Measurements from ENCODE around the gene SMAGP. TPM values are rescaled to one million over a fixed set of nuclear protein-coding genes. Genes with fewer than 3 reads are reported as not detected.

Gene SMAGP, protein sequence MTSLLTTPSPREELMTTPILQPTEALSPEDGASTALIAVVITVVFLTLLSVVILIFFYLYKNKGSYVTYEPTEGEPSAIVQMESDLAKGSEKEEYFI
- total RNA-seq = 36.0 and 40.8 TPM in 2 replicates

GRCh38 chr12:51270067-51270950, at the start of gene SMAGP:
SMAGP (minus strand) TSS chr12:51270415; CDS start chr12:51269278, 1,137 bp downstream.

GRCh38 chr12:51238510-51239334, 31.5 kb downstream of the SMAGP start, which contains the start of gene DAZAP2:
DAZAP2 (plus strand) TSS chr12:51238826; CDS start chr12:51238908, 82 bp downstream.

DNA sequence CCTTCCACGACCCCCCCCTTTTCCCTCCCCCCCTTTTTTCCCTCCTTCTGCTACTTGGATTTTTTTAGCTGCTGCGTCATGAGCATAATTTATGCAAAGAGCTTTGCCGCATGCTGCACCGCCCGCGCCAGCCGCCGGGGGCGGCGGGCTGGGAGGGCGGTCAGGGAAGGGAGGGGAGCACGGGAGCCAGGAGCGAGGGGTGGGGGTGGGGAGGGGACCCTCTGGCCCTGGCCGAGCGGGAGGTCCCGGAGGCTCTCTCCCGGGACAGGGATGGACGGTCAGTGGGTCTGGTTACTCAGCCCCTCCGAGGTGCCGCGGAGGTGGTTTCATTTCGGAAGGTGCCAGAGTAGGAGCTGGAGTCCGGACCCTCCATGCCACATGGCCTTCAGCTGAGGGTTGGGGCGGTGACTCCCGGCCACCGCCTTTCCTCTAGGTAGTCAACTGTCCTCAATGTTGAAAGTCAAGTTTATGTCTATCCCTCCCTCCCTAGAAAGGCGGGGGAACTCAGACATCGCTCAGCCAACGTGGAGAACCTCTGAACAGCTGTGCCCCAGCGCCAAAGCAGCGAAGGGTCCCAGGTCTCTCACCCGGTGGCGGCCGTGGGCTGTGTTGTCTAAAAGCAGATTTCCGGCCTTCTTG, 52.1 kb downstream of the SMAGP start, which contains the start of gene POU6F1:
Gene POU6F1, minus strand, starts transcription at position 95 of the 639 bp plus-strand sequence. CDS start 11,226 bp downstream, outside the sequence.

Other genes with a start within 250 kb of the SMAGP start
- 20.5 and 23.7 TPM in 2 replicates for gene SLC11A2, start 244.0 kb downstream of the SMAGP start, total RNA-seq
- gene LETMD1, start 222.1 kb downstream of the SMAGP start, total RNA-seq = 15.1 and 15.3 TPM in 2 replicates
- gene CSRNP2, start 186.8 kb downstream of the SMAGP start, total RNA-seq = 15.0 and 19.2 TPM in 2 replicates
- gene TFCP2, start 97.3 kb downstream of the SMAGP start, total RNA-seq = 8.3 and 9.5 TPM in 2 replicates
- gene POU6F1, start 52.4 kb downstream of the SMAGP start, total RNA-seq = 1.5 and 1.9 TPM in 2 replicates
- 210 and 217 TPM in 2 replicates for gene DAZAP2, start 31.6 kb downstream of the SMAGP start, total RNA-seq
- gene BIN2, start 53.8 kb upstream of the SMAGP start, total RNA-seq = not detected in 2 replicates
- gene CELA1, start 76.3 kb upstream of the SMAGP start, total RNA-seq = not detected in 2 replicates
- gene GALNT6, start 121.0 kb upstream of the SMAGP start, total RNA-seq = 64.8 and 94.2 TPM in 2 replicates
- 1.2 and 1.9 TPM in 2 replicates for gene SLC4A8, start 154.4 kb upstream of the SMAGP start, total RNA-seq

Data from mammary microvascular endothelial cell (primary cell).